Left colon (tissue), 2 donors: ENCODE results near the gene SEZ6L. TPM values are rescaled to one million over a fixed set of nuclear protein-coding genes. Genes with fewer than 3 reads are reported as not detected.

ENCODE experiments used
- ATAC-seq: fragments of 200-7000 bp; cut with Tn5 transposase; one replicate; pipeline ENCODE4 v1.9.1; 2020; ENCODE audit warnings: mild to moderate bottlenecking, moderate library complexity
- DNase-seq, 2 donors: peaks; one replicate each; pipeline ENCODE4 v3.0.0-alpha.2; 2020
- intact Hi-C, 2 donors: fragments of 100-400 bp; cut with DNase I in 1 of 2; cut with micrococcal nuclease in 1 of 2; formaldehyde crosslinking; loops; one replicate each; pipeline versions ENCODE4 v1.11.2 to v1.14.0; 2022; cut with DNase I, micrococcal nuclease
- total RNA-seq, 2 donors: library from RNA; stranded (reverse); fragmentation: NEBNext Ultra II Directional; extraction: Animal tissue kit (Norgen Biotek cat#: 25700); gene quantifications; one replicate each; pipeline ENCODE4 v1.2.1, GENCODE V29; 2021
- donor health status: DM: no; HTN: no; CAD: no.
- donor health status: DM: yes; HTN: yes; CAD: no.

Gene SEZ6L
- total RNA-seq, 2 donors from 2014 or later, result 0.08 to 0.09 TPM

GRCh38 chr22:26234296-26234695, 65.0 kb downstream of the SEZ6L start:
- DNase-seq (no peak), ATAC-seq (no peak)
- intact Hi-C loops, result no loop called here

GRCh38 chr22:26235792-26236487, 66.7 kb downstream of the SEZ6L start:
- DNase-seq (no peak), ATAC-seq (no peak)
- intact Hi-C loops, result no loop called here

- intact Hi-C loops, result no loop called here
- ATAC-seq (no peak), DNase-seq (no peak)
Measured at GRCh38 chr22:26236991-26237390, 67.7 kb downstream of the SEZ6L start.

- ATAC-seq (no peak), DNase-seq (no peak)
Measured at GRCh38 chr22:26238596-26238995, 69.3 kb downstream of the SEZ6L start.

GRCh38 chr22:26239581-26239980, 70.3 kb downstream of the SEZ6L start:
- no peak for DNase-seq
- ATAC-seq, result no peak
- intact Hi-C loops, result no loop called here

More at GRCh38 chr22:26238596-26238995, 69.3 kb downstream of the SEZ6L start:
- intact Hi-C loops, result no loop called here

- DNase-seq (no peak), ATAC-seq (no peak)
- intact Hi-C loops, result no loop called here
Measured at GRCh38 chr22:26241361-26241760, 72.1 kb downstream of the SEZ6L start.

GRCh38 chr22:26245001-26245400, 75.7 kb downstream of the SEZ6L start:
- no peak for ATAC-seq
- intact Hi-C loops, result no loop called here
- no peak for DNase-seq

- DNase-seq (no peak), ATAC-seq (no peak)
- intact Hi-C loops, result no loop called here
Measured at GRCh38 chr22:26246552-26246951, 77.3 kb downstream of the SEZ6L start.

- DNase-seq, result no peak
- intact Hi-C loops, result no loop called here
- no peak for ATAC-seq
Measured at GRCh38 chr22:26251869-26252268, 82.6 kb downstream of the SEZ6L start.

- intact Hi-C loops, result no loop called here
- DNase-seq, result peak in 1 of 2 donors; percentile 9
- no peak for ATAC-seq
Measured at GRCh38 chr22:26259510-26259909, 90.2 kb downstream of the SEZ6L start.

GRCh38 chr22:26264162-26264561, 94.9 kb downstream of the SEZ6L start:
- ATAC-seq, result no peak
- intact Hi-C loops, result no loop called here
- no peak for DNase-seq

GRCh38 chr22:26265281-26265680, 96.0 kb downstream of the SEZ6L start:
- DNase-seq (no peak), ATAC-seq (no peak)
- intact Hi-C loops, result no loop called here

- intact Hi-C loops, result no loop called here
- DNase-seq (no peak), ATAC-seq (no peak)
Measured at GRCh38 chr22:26265909-26266308, 96.6 kb downstream of the SEZ6L start.

GRCh38 chr22:26267856-26268255, 98.6 kb downstream of the SEZ6L start:
- ATAC-seq, result no peak
- intact Hi-C loops, result no loop called here
- no peak for DNase-seq

GRCh38 chr22:26269572-26269971, 100.3 kb downstream of the SEZ6L start:
- intact Hi-C loops, result no loop called here
- DNase-seq (no peak), ATAC-seq (no peak)

- ATAC-seq, result no peak
- intact Hi-C loops, result no loop called here
- DNase-seq, result no peak
Measured at GRCh38 chr22:26271427-26271826, 102.2 kb downstream of the SEZ6L start.

GRCh38 chr22:26273011-26273675, 103.9 kb downstream of the SEZ6L start:
- DNase-seq (no peak), ATAC-seq (no peak)
- intact Hi-C loops, result no loop called here

- ATAC-seq (no peak), DNase-seq (no peak)
- intact Hi-C loops, result no loop called here
Measured at GRCh38 chr22:26276529-26277160, 107.4 kb downstream of the SEZ6L start.

GRCh38 chr22:26281941-26282340, 112.7 kb downstream of the SEZ6L start:
- no peak for DNase-seq

GRCh38 chr22:26283330-26283729, 114.1 kb downstream of the SEZ6L start:
- ATAC-seq (no peak), DNase-seq (no peak)
- intact Hi-C loops, result no loop called here

More at GRCh38 chr22:26281941-26282340, 112.7 kb downstream of the SEZ6L start:
- no peak for ATAC-seq
- intact Hi-C loops, result no loop called here
